Esophagus (tissue), 2 donors: ENCODE results near the gene DUS3L. TPM values are rescaled to one million over a fixed set of nuclear protein-coding genes. Genes with fewer than 3 reads are reported as not detected.

Source experiments
- H3K27ac ChIP-seq, 2 donors: one replicate each; pipeline ENCODE4 v1.5.1; 2013; ENCODE audit warnings: low read depth in 2 of 2, mild to moderate bottlenecking in 2 of 2, inconsistent platforms in 1 of 2, low read length in 1 of 2, moderate library complexity in 1 of 2
- H3K27me3 ChIP-seq, 2 donors: one replicate each; pipeline ENCODE4 v1.6.1; 2013; ENCODE audit warnings: low read length in 2 of 2, control low read depth in 1 of 2, mild to moderate bottlenecking in 1 of 2; ENCODE audit not compliant: insufficient read depth in 2 of 2, control insufficient read depth in 1 of 2
- H3K36me3 ChIP-seq, 2 donors: one replicate each; pipeline ENCODE4 v1.6.1; 2013; ENCODE audit warnings: low read length in 1 of 2; ENCODE audit not compliant: control insufficient read depth in 2 of 2, insufficient read depth in 2 of 2
- H3K4me1 ChIP-seq, 2 donors: one replicate each; pipeline ENCODE4 v1.6.1; 2013; ENCODE audit warnings: low read length in 1 of 2; ENCODE audit not compliant: control insufficient read depth in 2 of 2, insufficient read depth in 2 of 2
- H3K4me3 ChIP-seq, 2 donors: one replicate each; pipeline ENCODE4 v1.5.1; 2013; ENCODE audit warnings: low read length in 2 of 2, mild to moderate bottlenecking in 2 of 2, low read depth in 1 of 2, moderate library complexity in 1 of 2
- H3K9me3 ChIP-seq, 2 donors: one replicate each; pipeline ENCODE4 v1.6.1; 2013; ENCODE audit warnings: mild to moderate bottlenecking in 2 of 2, low read depth in 1 of 2, low read length in 1 of 2, moderate library complexity in 1 of 2; ENCODE audit not compliant: control insufficient read depth in 2 of 2, insufficient read depth in 1 of 2
- WGBS, 2 donors: extraction: QIAGEN DNeasy Blood & Tissue Kit; methylation state at CpG; one replicate each; pipeline ENCODE4 v1.1.7; 2013; 5-methylcytosine and 5-hydroxymethylcytosine counted together
- polyA plus RNA-seq, 2 donors: library from polyadenylated mRNA; stranded (reverse); fragments of 200-250 nt; gene quantifications; one replicate each; pipeline ENCODE4 v1.2.3, GENCODE V29; 2013
- donor health status: healthy with polysubstance abuse.
- donor health status: Bipolar disorder and iron deficiency.

DUS3L gene
- polyA plus RNA-seq, 2 donors: 32.3 to 53.9 TPM

DNA sequence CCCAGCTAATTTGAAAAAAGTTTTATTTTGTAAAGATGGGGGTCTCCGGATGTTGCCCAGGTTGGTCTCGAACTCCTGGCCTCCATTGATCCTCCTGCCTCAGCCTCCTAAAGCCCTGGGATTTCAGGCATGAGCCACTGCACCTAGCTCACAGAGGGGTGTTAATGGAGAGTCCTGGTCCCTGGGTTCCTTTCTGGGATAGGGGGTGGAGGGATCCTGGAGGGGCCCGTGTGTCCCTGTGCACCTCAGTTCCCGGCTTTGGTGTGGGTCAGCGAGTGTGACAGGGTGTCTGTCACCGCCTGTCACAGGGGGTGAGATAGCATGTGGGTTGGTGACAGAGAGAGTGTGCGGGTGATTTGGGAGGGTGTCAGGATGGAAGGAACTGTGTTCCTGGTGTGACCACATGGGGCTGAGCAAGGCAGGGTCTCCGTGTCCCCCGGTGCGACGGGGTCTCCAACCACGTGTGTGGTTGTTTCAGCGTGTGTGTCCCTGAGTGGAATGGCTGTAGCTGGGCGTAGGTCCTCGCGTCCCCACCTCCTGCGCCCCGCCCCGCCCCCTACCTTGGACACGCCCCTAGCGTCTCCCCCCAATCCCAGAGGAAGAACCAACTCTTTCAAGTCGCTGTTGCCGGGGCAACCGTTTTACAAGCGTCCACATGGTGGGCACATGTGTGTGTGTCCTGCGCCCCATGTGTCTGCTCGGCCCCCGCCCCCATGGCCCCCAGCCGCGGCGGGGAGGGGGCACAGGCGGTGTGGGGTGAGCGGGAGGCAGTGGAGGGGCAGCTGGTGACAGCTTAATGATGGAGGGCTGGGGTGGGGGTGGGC lies 11.0 kb upstream of the DUS3L start:
- Histone ChIP-seq H3K36me3 (no peaks in the 10 kb centered on the region), H3K4me1 (peaks cover 4 to 8% of the 10 kb centered on the region in 2 donors), H3K27ac (no peak overlapping the region), H3K9me3 (no peaks in the 10 kb centered on the region), H3K27me3 (no peaks in the 10 kb centered on the region), H3K4me3 (no peak overlapping the region)
- WGBS, 2 donors: 14 to 23% methylated on average over 33 of the region's 33 CpGs

- WGBS, 2 donors: 70 to 78% methylated on average over 17 of the region's 17 CpGs
- Histone ChIP-seq H3K27me3 (no peaks in the 10 kb centered on the region), H3K4me1 (peaks cover 4 to 8% of the 10 kb centered on the region in 2 donors), H3K27ac (no peak overlapping the region), H3K36me3 (no peaks in the 10 kb centered on the region), H3K4me3 (no peak overlapping the region), H3K9me3 (no peaks in the 10 kb centered on the region)
Observed at GRCh38 chr19:5800361-5801270, 9.7 kb upstream of the DUS3L start.

DNA sequence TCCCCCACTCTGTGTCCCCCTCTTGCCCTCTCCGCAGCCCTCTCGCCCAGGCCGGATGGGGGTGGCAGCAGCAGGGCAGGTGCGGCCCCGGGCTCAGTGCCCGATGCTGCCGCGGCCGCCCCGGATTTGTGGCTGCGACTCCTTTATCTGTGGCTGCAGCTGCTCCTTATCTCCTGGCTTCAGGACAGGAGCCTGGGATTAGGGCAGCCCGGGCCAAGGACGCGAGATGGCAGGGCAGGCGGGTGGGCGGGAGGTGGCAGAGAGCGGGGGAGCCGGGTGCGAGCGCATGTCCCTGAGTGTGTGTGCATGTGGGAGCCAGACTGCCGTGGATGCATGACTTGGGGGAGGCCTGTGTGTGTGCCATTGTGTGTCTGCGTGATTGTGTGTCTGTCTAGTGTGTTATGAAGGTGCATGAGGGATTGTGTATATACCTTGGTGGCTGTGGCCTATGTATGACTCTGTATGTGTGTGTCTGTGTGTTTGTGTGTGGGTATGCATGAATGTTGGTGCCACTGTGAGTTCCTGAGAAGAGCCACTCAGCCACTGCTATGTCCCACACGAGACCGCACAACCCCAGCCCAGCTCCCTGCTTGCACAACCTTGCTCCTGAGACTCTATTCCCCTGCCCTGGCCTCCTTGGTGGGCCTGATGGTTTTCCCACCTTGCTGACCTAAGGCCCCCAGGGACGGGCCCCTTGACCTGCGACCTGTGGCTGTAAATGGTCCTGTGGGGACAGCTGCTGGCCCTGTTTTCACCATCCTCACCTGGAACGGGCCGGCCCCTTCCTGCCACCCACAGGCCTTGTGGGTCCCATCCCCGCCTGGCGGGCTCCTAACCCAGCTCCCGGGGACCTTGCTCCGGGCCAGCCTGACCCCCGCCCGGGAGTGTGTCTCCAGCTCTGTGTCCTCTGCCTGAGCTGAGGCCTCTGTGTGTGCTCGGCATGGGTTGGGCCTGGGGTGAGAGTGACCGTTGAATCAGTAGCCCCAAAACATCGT lies 8.6 kb upstream of the DUS3L start:
- Histone ChIP-seq H3K4me1 (peaks cover 4 to 8% of the 10 kb centered on the region in 2 donors), H3K27me3 (no peaks in the 10 kb centered on the region), H3K27ac (no peak overlapping the region), H3K36me3 (no peaks in the 10 kb centered on the region), H3K9me3 (no peaks in the 10 kb centered on the region), H3K4me3 (no peak overlapping the region)
- WGBS, 2 donors: 58 to 68% methylated on average over 37 of the region's 37 CpGs

GRCh38 chr19:5798244-5798643 lies 7.3 kb upstream of the DUS3L start:
- no peak overlapping the region for H3K27ac ChIP-seq
- no peak overlapping the region for H3K4me3 ChIP-seq
- H3K36me3 ChIP-seq: no peaks in the 10 kb centered on the region
- H3K27me3 ChIP-seq: no peaks in the 10 kb centered on the region
- peaks cover 4% of the 10 kb centered on the region in 2 donors for H3K4me1 ChIP-seq
- 86 to 91% methylated on average over 8 of the region's 8 CpGs for WGBS, 2 donors
- no peaks in the 10 kb centered on the region for H3K9me3 ChIP-seq

GRCh38 chr19:5795382-5795919 lies 4.5 kb upstream of the DUS3L start:
- 88 to 91% methylated on average over 7 of the region's 7 CpGs for WGBS, 2 donors

GRCh38 chr19:5793188-5793587 lies 2.2 kb upstream of the DUS3L start:
- Histone ChIP-seq H3K27ac (no peak overlapping the region), H3K4me3 (no peak overlapping the region), H3K9me3 (no peaks in the 10 kb centered on the region), H3K36me3 (peaks cover 1 to 7% of the 10 kb centered on the region in 2 donors), H3K4me1 (peaks cover 0 to 9% of the 10 kb centered on the region in 2 donors), H3K27me3 (no peaks in the 10 kb centered on the region)
- WGBS, 2 donors: 85 to 95% methylated on average over 3 of the region's 3 CpGs

More at GRCh38 chr19:5795382-5795919, 4.5 kb upstream of the DUS3L start:
- H3K27ac ChIP-seq: no peak overlapping the region
- H3K9me3 ChIP-seq: no peaks in the 10 kb centered on the region
- H3K36me3 ChIP-seq: no peaks in the 10 kb centered on the region
- no peaks in the 10 kb centered on the region for H3K27me3 ChIP-seq
- no peak overlapping the region for H3K4me3 ChIP-seq
- H3K4me1 ChIP-seq: no peaks in the 10 kb centered on the region

DNA sequence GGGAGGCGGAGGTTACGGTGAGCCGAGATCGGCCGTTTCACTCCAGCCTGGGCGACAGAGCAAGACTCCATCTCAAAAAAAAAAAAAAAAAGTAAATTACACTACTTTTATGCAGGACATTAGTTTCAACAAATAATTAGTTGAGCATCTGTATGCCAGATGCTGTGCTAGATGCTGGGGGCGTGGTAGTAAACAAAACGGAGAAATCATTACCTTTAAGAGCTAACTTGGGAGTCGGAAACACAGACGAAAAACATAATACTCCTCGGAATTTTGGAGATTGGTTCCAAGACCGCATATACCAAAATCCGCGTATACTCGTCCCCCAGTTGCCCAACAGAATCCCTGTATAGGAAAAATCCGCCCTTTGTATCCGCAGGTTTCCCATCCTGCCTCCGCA lies 1.3 kb upstream of the DUS3L start:
- H3K36me3 ChIP-seq: peaks cover 8 to 16% of the 10 kb centered on the region in 2 donors
- WGBS, 2 donors: 91 to 92% methylated on average over 18 of the region's 18 CpGs
- no peak overlapping the region for H3K27ac ChIP-seq
- H3K9me3 ChIP-seq: no peaks in the 10 kb centered on the region
- H3K4me1 ChIP-seq: peaks cover 0 to 9% of the 10 kb centered on the region in 2 donors
- no peak overlapping the region for H3K4me3 ChIP-seq
- H3K27me3 ChIP-seq: no peaks in the 10 kb centered on the region

DNA sequence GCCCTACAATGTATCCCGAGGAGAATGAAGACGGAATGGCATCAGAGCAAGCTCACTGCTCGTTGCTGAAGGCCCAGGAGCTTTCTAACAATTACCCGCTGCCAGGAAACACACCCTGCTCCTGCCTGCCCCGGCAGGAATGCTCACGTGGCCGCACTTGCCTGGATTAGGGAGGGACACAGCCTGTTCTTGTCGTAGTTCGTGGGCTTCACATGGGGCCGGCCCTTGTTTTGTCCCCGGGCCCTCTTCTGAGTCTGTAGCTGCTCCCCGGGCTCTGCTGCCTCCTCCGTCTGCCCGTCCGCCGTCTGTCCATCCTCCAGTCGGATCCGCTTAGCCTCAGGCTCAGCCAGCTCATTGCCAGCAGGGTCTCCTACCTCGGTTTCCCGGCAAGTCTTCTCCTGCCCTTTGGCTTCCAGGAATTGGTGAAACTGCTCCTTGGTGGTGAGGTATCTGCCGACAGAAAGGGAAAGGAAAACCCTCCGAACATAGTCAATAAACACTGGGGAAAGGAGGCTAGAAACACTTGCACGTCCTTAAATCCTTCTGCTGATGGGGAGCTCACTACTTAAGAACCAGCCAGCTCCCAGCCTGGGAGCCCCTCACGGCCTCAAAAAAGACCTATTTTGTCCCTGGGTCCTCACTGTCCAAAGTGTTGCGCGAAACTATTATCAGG lies 941 bp downstream of the DUS3L start:
- Histone ChIP-seq H3K27ac (peak overlapping the region; percentile 84 to 100), H3K4me1 (peaks cover 0 to 9% of the 10 kb centered on the region in 2 donors)
- 49 to 60% methylated on average over 26 of the region's 26 CpGs for WGBS, 2 donors

More for the DNA sequence above, 941 bp downstream of the DUS3L start:
- Histone ChIP-seq H3K36me3 (peaks cover 15 to 38% of the 10 kb centered on the region in 2 donors), H3K4me3 (peak overlapping the region; percentile 78 to 80), H3K27me3 (no peaks in the 10 kb centered on the region), H3K9me3 (no peaks in the 10 kb centered on the region)
